Fibroblast of lung (primary cell): ENCODE data around the gene REM1.
"Not testable (repeated sequence)": the region's sequence is repeated elsewhere in the genome, so short reads cannot be mapped to it uniquely, and the experiment has no call there.

Source experiments
- EZH2 ChIP-seq: IDR thresholded peaks from 2 replicates; pipeline ENCODE4 v1.5.1; 2012; ENCODE audit warnings: low read length, control low read depth, mild to moderate bottlenecking; ENCODE audit errors: missing control alignments
- TF ChIP-seq, protein P1 (sequence below), 2 donors: IDR thresholded peaks in 1 of 2; conservative IDR thresholded peaks in 1 of 2; 1 replicate in 1 of 2; 2 replicates in 1 of 2; pipeline ENCODE4 v1.5.1; 2011 to 2012; ENCODE audit warnings: low read length in 2 of 2, control low read depth in 1 of 2, inconsistent platforms in 1 of 2, low read depth in 1 of 2, mild to moderate bottlenecking in 1 of 2

GRCh38 chr20:31427576-31427975, 47.5 kb upstream of the REM1 start:
- TF ChIP-seq, protein P1, sequence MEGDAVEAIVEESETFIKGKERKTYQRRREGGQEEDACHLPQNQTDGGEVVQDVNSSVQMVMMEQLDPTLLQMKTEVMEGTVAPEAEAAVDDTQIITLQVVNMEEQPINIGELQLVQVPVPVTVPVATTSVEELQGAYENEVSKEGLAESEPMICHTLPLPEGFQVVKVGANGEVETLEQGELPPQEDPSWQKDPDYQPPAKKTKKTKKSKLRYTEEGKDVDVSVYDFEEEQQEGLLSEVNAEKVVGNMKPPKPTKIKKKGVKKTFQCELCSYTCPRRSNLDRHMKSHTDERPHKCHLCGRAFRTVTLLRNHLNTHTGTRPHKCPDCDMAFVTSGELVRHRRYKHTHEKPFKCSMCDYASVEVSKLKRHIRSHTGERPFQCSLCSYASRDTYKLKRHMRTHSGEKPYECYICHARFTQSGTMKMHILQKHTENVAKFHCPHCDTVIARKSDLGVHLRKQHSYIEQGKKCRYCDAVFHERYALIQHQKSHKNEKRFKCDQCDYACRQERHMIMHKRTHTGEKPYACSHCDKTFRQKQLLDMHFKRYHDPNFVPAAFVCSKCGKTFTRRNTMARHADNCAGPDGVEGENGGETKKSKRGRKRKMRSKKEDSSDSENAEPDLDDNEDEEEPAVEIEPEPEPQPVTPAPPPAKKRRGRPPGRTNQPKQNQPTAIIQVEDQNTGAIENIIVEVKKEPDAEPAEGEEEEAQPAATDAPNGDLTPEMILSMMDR (conservative IDR thresholded peaks at IDR 0.05 in 1 of 2, IDR thresholded peaks at IDR 0.05 in 1 of 2; ENCODE audit: low read depth in 1 of 2, low read length in 2 of 2), result not testable (repeated sequence)
- not testable (repeated sequence) for TF ChIP-seq EZH2
